ENCODE measurements around the gene KCTD4. TPM values are rescaled to one million over a fixed set of nuclear protein-coding genes. Genes with fewer than 3 reads are reported as not detected.

KCTD4 gene
- total and polyA plus RNA-seq, 2 donors (not counting 3 experiments of a cell fraction or from before 2014, with no cell fraction given), result not detected

GRCh38 chr13:45149964-45150363 lies 50.9 kb downstream of the KCTD4 start:
- no peak overlapping the region for H2AFZ ChIP-seq (ENCODE audit: low read depth, low read length)
- no peak overlapping the region for H3K27ac ChIP-seq (ENCODE audit: insufficient read depth, low read depth, low read length)
- peaks cover 32% of the 10 kb centered on the region for H3K79me2 ChIP-seq (ENCODE audit: control insufficient read depth, insufficient read depth, low read length)
- CTCF ChIA-PET, result interaction anchor here (0.8 to 5.0 kb wide), 4 partner anchors 12 to 131 kb away, joined by 3 to 19 read pairs (median 3); no protein-coding TSS in a partner anchor
- no peak for DNase-seq (ENCODE audit: low read depth, low spot score)
- no peaks in the 10 kb centered on the region for H3K27me3 ChIP-seq (ENCODE audit: control insufficient read depth in 2 of 2, insufficient read depth in 2 of 2, low read length in 2 of 2)
- H3K4me1 ChIP-seq (ENCODE audit: control insufficient read depth, extremely low read depth, insufficient read depth, low read length), result no peaks in the 10 kb centered on the region
- H3K4me2 ChIP-seq (ENCODE audit: insufficient read depth, low read length), result no peak overlapping the region
- H4K20me1 ChIP-seq (replicated peaks; ENCODE audit: control insufficient read depth, extremely low read depth, insufficient read depth, low read length), result no peaks in the 10 kb centered on the region
- intact Hi-C loops (cut with micrococcal nuclease), result no loop called here
- H3K36me3 ChIP-seq (ENCODE audit: control insufficient read depth in 2 of 2, extremely low read depth in 1 of 2, insufficient read depth in 2 of 2, low read length in 2 of 2), result no peaks in the 10 kb centered on the region
- no peak overlapping the region for H3K4me3 ChIP-seq (replicated peaks in 1 of 3; ENCODE audit: insufficient read depth in 1 of 3, low read depth in 1 of 3, low read length in 3 of 3)
- TF ChIP-seq POLR2AphosphoS5 (IDR thresholded peaks at IDR 0.05; ENCODE audit: insufficient read depth, low read depth, low read length) (no peak), JUN (IDR thresholded peaks at IDR 0.05; ENCODE audit: borderline replicate concordance, insufficient read depth, insufficient read length, low read depth) (no peak), GATA2 (IDR thresholded peaks at IDR 0.05; ENCODE audit: insufficient read depth, insufficient read length, low read depth, low read length) (no peak), CTCF (IDR thresholded peaks at IDR 0.05; ENCODE audit: extremely low read depth in 1 of 2, insufficient read depth in 1 of 2, low read depth in 1 of 2, low read length in 2 of 2) (no peak), MYC (IDR thresholded peaks at IDR 0.05; ENCODE audit: low read depth, low read length) (no peak), EZH2 (IDR thresholded peaks at IDR 0.05; ENCODE audit: borderline replicate concordance, low read depth, low read length, severe bottlenecking) (no peak), MAX (IDR thresholded peaks at IDR 0.05; ENCODE audit: insufficient read depth, insufficient read length) (no peak), POLR2A (IDR thresholded peaks at IDR 0.05; ENCODE audit: low read depth, low read length) (no peak), FOS (IDR thresholded peaks at IDR 0.05; ENCODE audit: borderline replicate concordance, insufficient read depth, low read length) (no peak)
- H3K9me3 ChIP-seq (replicated peaks; ENCODE audit: control insufficient read depth, insufficient read depth, low read length), result no peaks in the 10 kb centered on the region
- no peak for FAIRE-seq
- POLR2A ChIA-PET, result no interaction called here
- dilution Hi-C loops (cut with MboI; ENCODE audit: extremely low pct_ligation_motif_present, low sequenced_read_pairs), result no loop called here
- H3K9ac ChIP-seq (replicated peaks; ENCODE audit: extremely low read depth, insufficient read depth, low read length), result no peak overlapping the region
- no TSS peak for BruUV-seq (replicated peaks)
- no peaks in the 10 kb centered on the region for H3K9me1 ChIP-seq (replicated peaks; ENCODE audit: control insufficient read depth, extremely low read depth, insufficient read depth, low read length)
